Activated gamma-delta T cell treated with Interleukin-2 at 50 U/mL for 16 hours (primary cell): ENCODE measurements around the gene UBE3B.
"Not testable (repeated sequence)": the region's sequence is repeated elsewhere in the genome, so short reads cannot be mapped to it uniquely, and the experiment has no call there.

Experiments used
- DNase-seq: peaks from one replicate; pipeline ENCODE4 v3.0.0-alpha.2; 2020

UBE3B gene

GRCh38 chr12:109449845-109450532 is 27.4 kb upstream of the UBE3B start:
- no peak for DNase-seq

GRCh38 chr12:109450980-109451379 is 26.5 kb upstream of the UBE3B start:
- no peak for DNase-seq

GRCh38 chr12:109451400-109451799 is 26.0 kb upstream of the UBE3B start:
- no peak for DNase-seq

GRCh38 chr12:109452489-109452888 is 24.9 kb upstream of the UBE3B start:
- DNase-seq = no peak

GRCh38 chr12:109455706-109456105 is 21.7 kb upstream of the UBE3B start:
- no peak for DNase-seq

GRCh38 chr12:109458086-109458485 is 19.3 kb upstream of the UBE3B start:
- DNase-seq = no peak

- DNase-seq = no peak
Measured at GRCh38 chr12:109458771-109459208, 18.6 kb upstream of the UBE3B start.

GRCh38 chr12:109459247-109459646 is 18.2 kb upstream of the UBE3B start:
- no peak for DNase-seq

GRCh38 chr12:109460538-109460937 is 16.9 kb upstream of the UBE3B start:
- DNase-seq = no peak

- DNase-seq = no peak
Measured at GRCh38 chr12:109461049-109461845, 16.2 kb upstream of the UBE3B start.

GRCh38 chr12:109461846-109462756 is 15.3 kb upstream of the UBE3B start:
- DNase-seq = no peak

- no peak for DNase-seq
Measured at GRCh38 chr12:109462868-109463692, 14.4 kb upstream of the UBE3B start.

- DNase-seq = no peak
Measured at GRCh38 chr12:109463756-109464155, 13.7 kb upstream of the UBE3B start.

- no peak for DNase-seq
Measured at GRCh38 chr12:109464642-109465351, 12.6 kb upstream of the UBE3B start.

- no peak for DNase-seq
Measured at GRCh38 chr12:109466305-109466704, 11.1 kb upstream of the UBE3B start.

- DNase-seq = no peak
Measured at GRCh38 chr12:109466821-109467220, 10.6 kb upstream of the UBE3B start.

GRCh38 chr12:109467978-109468676 is 9.3 kb upstream of the UBE3B start:
- DNase-seq = no peak

GRCh38 chr12:109469517-109469916 is 7.9 kb upstream of the UBE3B start:
- DNase-seq = no peak

- no peak for DNase-seq
Measured at GRCh38 chr12:109473006-109473405, 4.4 kb upstream of the UBE3B start.

- DNase-seq = not testable (repeated sequence)
Measured at GRCh38 chr12:109473526-109474270, 3.7 kb upstream of the UBE3B start.
